PC-3 (cell line): ENCODE measurements around the gene ATL2. TPM values are rescaled to one million over a fixed set of nuclear protein-coding genes. Genes with fewer than 3 reads are reported as not detected.
A peak's percentile ranks its signal among the peaks of the same experiment; 100 is the strongest.
"Not testable (repeated sequence)": the region's sequence is repeated elsewhere in the genome, so short reads cannot be mapped to it uniquely, and the experiment has no call there.

Experiments used
- ATAC-seq: fragments of 200-7000 bp; cut with Tn5 transposase; 2 replicates; pipeline ENCODE4 v1.9.1; 2020; ENCODE audit warnings: mild to moderate bottlenecking, moderate library complexity
- BruUV-seq: library from RNA; stranded (reverse); fragments of 400-500 nt; replicated peaks from 2 replicates; lab custom pipeline; 2021; lab: Mats Ljungman, UMichigan
- CTCF ChIA-PET: fragments of 300-600 bp; sonication (Branson Sonifier 250); formaldehyde crosslinking; loops from one replicate; lab custom pipeline; 2022; ENCODE audit warnings: antibody characterized with exemption; lab: Charles Lee
- POLR2A ChIA-PET: fragments of 300-600 bp; sonication (Branson Sonifier 250); formaldehyde crosslinking; loops from one replicate; lab custom pipeline; 2022; ENCODE audit warnings: antibody characterized with exemption; ENCODE audit not compliant: unreplicated experiment; lab: Charles Lee
- DNase-seq: peaks from one replicate; pipeline ENCODE4 v3.0.0-alpha.2; 2015
- H2AFZ ChIP-seq: fragments of 300-600 bp; sonication (generic); 2 replicates; pipeline ENCODE4 v1.6.0; 2016; ENCODE audit warnings: antibody characterized with exemption, low read length
- H3F3A ChIP-seq: fragments of 300-600 bp; sonication (generic); one replicate; pipeline ENCODE4 v1.6.0; 2017; ENCODE audit warnings: antibody characterized with exemption, low read length, control low read depth, mild to moderate bottlenecking; ENCODE audit not compliant: unreplicated experiment
- H3K27ac ChIP-seq: fragments of 300-600 bp; sonication (generic); 2 replicates; pipeline ENCODE4 v1.5.1; 2016; ENCODE audit warnings: mild to moderate bottlenecking, low read length
- H3K27me3 ChIP-seq: fragments of 300-600 bp; sonication (generic); 2 replicates; pipeline ENCODE4 v1.6.1; 2016; ENCODE audit warnings: low read length, mixed read lengths
- H3K36me3 ChIP-seq: fragments of 300-600 bp; sonication (generic); 2 replicates; pipeline ENCODE4 v1.6.1; 2016; ENCODE audit warnings: low read depth, mixed run types, low read length, mixed read lengths
- H3K4me1 ChIP-seq: fragments of 300-600 bp; sonication (generic); 2 replicates; pipeline ENCODE4 v1.5.1; 2016; ENCODE audit warnings: low read length; ENCODE audit not compliant: insufficient read depth
- H3K4me2 ChIP-seq: fragments of 300-600 bp; sonication (generic); 2 replicates; pipeline ENCODE4 v1.6.0; 2016; ENCODE audit warnings: low read length
- H3K4me3 ChIP-seq: fragments of 300-600 bp; sonication (generic); 2 replicates; pipeline ENCODE4 v1.5.1; 2016; ENCODE audit warnings: mild to moderate bottlenecking, low read length, mixed read lengths
- H3K79me2 ChIP-seq: fragments of 300-600 bp; sonication (generic); 2 replicates; pipeline ENCODE4 v1.6.1; 2017; ENCODE audit warnings: low read length, mixed read lengths
- H3K9ac ChIP-seq: fragments of 300-600 bp; sonication (generic); 2 replicates; pipeline ENCODE4 v1.6.0; 2016; ENCODE audit warnings: mild to moderate bottlenecking, low read length
- H3K9me2 ChIP-seq: fragments of 300-600 bp; sonication (generic); replicated peaks from 2 replicates; pipeline ENCODE4 v1.6.1; 2016; ENCODE audit warnings: mixed run types, low read length, mixed read lengths
- H3K9me3 ChIP-seq: fragments of 300-600 bp; sonication (generic); 2 replicates; pipeline ENCODE4 v1.6.1; 2016; ENCODE audit warnings: low read length, mixed read lengths
- H4K20me1 ChIP-seq: fragments of 300-600 bp; sonication (generic); 2 replicates; pipeline ENCODE4 v1.6.1; 2016; ENCODE audit warnings: low read length, mixed read lengths
- EZH2 ChIP-seq: fragments of 300-600 bp; sonication (generic); IDR thresholded peaks from one replicate; pipeline ENCODE4 v1.6.1; 2017; ENCODE audit warnings: antibody characterized with exemption, mild to moderate bottlenecking, low read length; ENCODE audit not compliant: unreplicated experiment
- EZH2phosphoT487 ChIP-seq: fragments of 300-600 bp; sonication (generic); IDR thresholded peaks from 2 replicates; pipeline ENCODE4 v1.6.1; 2018; ENCODE audit warnings: mild to moderate bottlenecking, antibody characterized with exemption, low read length, borderline replicate concordance
- intact Hi-C: fragments of 100-400 bp; cut with micrococcal nuclease; formaldehyde crosslinking; loops from 2 replicates; pipeline ENCODE4 v1.9.0; 2023
- total RNA-seq: library from RNA; depleted of rRNA; stranded (reverse); fragments of >200 nt; gene quantifications from 2 replicates; pipeline ENCODE4 v1.2.3, GENCODE V29; 2014
- TF ChIP-seq, protein P1 (sequence below): fragments of 300-600 bp; sonication (generic); conservative IDR thresholded peaks from 2 replicates; pipeline ENCODE4 v1.5.1; 2017; ENCODE audit warnings: antibody characterized with exemption, low read depth, mild to moderate bottlenecking, low read length

ATL2 gene
- total RNA-seq, 1 experiment from 2014 or later = 89.4 TPM

DNA sequence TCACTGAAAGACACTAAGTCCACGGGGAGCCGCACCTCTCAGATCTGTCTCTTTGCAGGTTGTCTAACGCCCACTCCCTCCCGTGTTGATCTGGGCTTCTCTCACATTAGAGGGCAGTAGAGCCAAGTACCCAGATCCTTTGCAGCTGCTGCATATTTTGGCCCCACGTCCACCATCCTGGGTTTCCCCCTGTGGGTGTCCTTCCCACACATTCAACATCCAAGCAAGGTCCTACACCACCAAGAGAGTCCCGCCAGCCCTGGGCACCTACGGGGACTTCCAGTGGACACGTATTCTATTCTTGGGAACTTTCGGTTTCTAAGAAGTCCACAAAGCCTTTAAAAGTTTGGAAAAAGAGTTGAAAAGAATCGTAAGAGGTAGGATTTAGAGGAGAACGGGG is 116.6 kb downstream of the ATL2 start:
- TF ChIP-seq, protein P1, sequence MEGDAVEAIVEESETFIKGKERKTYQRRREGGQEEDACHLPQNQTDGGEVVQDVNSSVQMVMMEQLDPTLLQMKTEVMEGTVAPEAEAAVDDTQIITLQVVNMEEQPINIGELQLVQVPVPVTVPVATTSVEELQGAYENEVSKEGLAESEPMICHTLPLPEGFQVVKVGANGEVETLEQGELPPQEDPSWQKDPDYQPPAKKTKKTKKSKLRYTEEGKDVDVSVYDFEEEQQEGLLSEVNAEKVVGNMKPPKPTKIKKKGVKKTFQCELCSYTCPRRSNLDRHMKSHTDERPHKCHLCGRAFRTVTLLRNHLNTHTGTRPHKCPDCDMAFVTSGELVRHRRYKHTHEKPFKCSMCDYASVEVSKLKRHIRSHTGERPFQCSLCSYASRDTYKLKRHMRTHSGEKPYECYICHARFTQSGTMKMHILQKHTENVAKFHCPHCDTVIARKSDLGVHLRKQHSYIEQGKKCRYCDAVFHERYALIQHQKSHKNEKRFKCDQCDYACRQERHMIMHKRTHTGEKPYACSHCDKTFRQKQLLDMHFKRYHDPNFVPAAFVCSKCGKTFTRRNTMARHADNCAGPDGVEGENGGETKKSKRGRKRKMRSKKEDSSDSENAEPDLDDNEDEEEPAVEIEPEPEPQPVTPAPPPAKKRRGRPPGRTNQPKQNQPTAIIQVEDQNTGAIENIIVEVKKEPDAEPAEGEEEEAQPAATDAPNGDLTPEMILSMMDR = no peak
- no peak for TF ChIP-seq EZH2
- no peak for TF ChIP-seq EZH2phosphoT487
- Histone ChIP-seq H3K9ac (no peak overlapping the region), H3K79me2 (no peaks in the 10 kb centered on the region), H4K20me1 (no peaks in the 10 kb centered on the region), H3K36me3 (no peaks in the 10 kb centered on the region), H3K9me3 (no peaks in the 10 kb centered on the region), H3K4me2 (no peak overlapping the region), H3K4me1 (no peaks in the 10 kb centered on the region), H3K27ac (no peak overlapping the region), H3K9me2 (no peaks in the 10 kb centered on the region), H3K27me3 (no peaks in the 10 kb centered on the region), H3F3A (no peaks in the 10 kb centered on the region), H2AFZ (0 out of 2 replicates have a peak overlapping the region, but pooled peaks have one; percentile 41), H3K4me3 (no peak overlapping the region)
- no peak for DNase-seq
- POLR2A ChIA-PET = no interaction called here
- no peak for ATAC-seq
- intact Hi-C loops = no loop called here
- no TSS peak for BruUV-seq
- CTCF ChIA-PET = no interaction called here

DNA sequence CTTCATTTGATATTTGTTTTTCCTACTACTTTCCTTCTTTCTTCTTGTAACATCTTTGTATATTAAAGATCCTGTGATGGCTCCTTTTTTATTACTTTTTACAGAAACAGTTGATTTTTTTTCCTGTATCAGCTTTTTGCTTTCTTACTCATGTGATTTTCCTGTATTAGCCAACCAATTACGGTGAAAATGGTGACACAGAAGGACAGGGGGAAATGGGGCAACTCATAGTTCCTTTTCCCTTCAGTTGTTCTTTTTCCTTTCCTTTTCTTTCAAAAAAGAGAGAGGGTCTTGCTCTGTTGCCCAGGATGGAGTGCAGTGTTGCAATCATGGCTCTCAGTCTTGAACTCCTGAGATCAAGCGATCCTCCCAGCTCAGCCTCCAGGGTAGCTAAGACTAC is 117.8 kb downstream of the ATL2 start:
- no peak for DNase-seq
- H3K9ac ChIP-seq = no peak overlapping the region
- no peaks in the 10 kb centered on the region for H3K9me3 ChIP-seq
- no peak for ATAC-seq
- no peaks in the 10 kb centered on the region for H3K36me3 ChIP-seq
- H3K27me3 ChIP-seq = no peaks in the 10 kb centered on the region
- no peak overlapping the region for H3K27ac ChIP-seq
- no peaks in the 10 kb centered on the region for H3K9me2 ChIP-seq
- no peak overlapping the region for H3K4me2 ChIP-seq
- ChIA-PET POLR2A (no interaction called here), CTCF (no interaction called here)
- no peak overlapping the region for H3K4me3 ChIP-seq
- H3K4me1 ChIP-seq = no peaks in the 10 kb centered on the region
- no TSS peak for BruUV-seq
- H4K20me1 ChIP-seq = no peaks in the 10 kb centered on the region
- no peak for TF ChIP-seq EZH2
- no peak for TF ChIP-seq EZH2phosphoT487
- H3K79me2 ChIP-seq = no peaks in the 10 kb centered on the region
- H3F3A ChIP-seq = no peaks in the 10 kb centered on the region
- intact Hi-C loops = no loop called here
- no peak overlapping the region for H2AFZ ChIP-seq

DNA sequence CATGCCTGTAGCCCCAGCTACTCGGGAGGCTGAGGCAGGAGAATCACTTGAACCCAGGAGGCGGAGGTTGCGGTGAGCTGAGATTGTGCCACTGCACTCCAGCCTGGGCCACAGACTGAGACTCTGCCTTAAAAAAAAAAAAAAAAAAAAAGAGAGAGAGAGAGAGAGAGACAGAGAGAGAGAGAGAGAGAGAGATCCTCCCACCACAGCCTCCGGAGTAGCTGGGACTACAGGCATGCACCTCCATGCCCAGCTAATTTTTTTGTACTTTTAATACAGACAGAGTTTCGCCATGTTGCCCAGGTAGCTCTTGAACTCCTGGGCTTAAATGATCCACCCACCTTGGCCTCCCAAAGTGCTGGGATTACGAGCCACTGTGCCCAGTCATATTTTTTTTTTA is 119.4 kb downstream of the ATL2 start:
- H3K4me3 ChIP-seq, ATAC-seq, H3K36me3 ChIP-seq, BruUV-seq, H3F3A ChIP-seq, H3K27me3 ChIP-seq, DNase-seq, H2AFZ ChIP-seq, intact Hi-C loops, H3K27ac ChIP-seq, H4K20me1 ChIP-seq, H3K9me3 ChIP-seq, H3K9me2 ChIP-seq, H3K9ac ChIP-seq, H3K4me1 ChIP-seq, H3K79me2 ChIP-seq, H3K4me2 ChIP-seq, CTCF ChIA-PET: not testable (repeated sequence)
- POLR2A ChIA-PET = interaction anchor here (0.6 kb wide), 1 partner anchor 25 kb away, joined by 4 read pairs; no protein-coding TSS in a partner anchor

DNA sequence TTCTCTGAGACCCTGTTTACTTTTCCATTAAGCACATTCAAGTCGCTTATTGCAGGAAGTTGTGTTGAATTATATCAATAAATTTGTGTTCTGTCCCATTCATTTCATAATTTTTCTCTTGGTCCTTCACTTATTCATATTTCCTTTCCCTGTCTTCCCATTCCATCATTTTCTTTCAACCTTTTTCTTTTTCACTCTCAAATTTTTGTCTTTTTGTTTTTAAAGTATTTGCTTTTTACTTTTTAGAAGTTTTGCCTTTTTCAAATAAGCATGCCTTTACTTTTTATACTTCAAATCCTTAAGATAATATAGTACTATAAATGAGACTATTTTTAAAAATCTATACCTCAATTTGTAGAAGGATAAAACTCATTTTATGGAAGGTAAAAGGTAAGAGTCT is 120.5 kb downstream of the ATL2 start:
- Histone ChIP-seq H3K4me1 (no peaks in the 10 kb centered on the region), H3K9me3 (no peaks in the 10 kb centered on the region), H3K36me3 (no peaks in the 10 kb centered on the region), H4K20me1 (no peaks in the 10 kb centered on the region), H3K27ac (no peak overlapping the region), H3F3A (no peaks in the 10 kb centered on the region), H3K9me2 (no peaks in the 10 kb centered on the region), H3K79me2 (no peaks in the 10 kb centered on the region), H3K27me3 (no peaks in the 10 kb centered on the region), H2AFZ (no peak overlapping the region), H3K4me3 (no peak overlapping the region), H3K9ac (no peak overlapping the region), H3K4me2 (no peak overlapping the region)
- no TSS peak for BruUV-seq
- intact Hi-C loops = no loop called here
- no peak for ATAC-seq
- TF ChIP-seq EZH2 (no peak), EZH2phosphoT487 (no peak)
- TF ChIP-seq, protein P1 = no peak
- POLR2A ChIA-PET = no interaction called here
- DNase-seq = no peak
- CTCF ChIA-PET = no interaction called here
